HG03378 (cell line): Measurements from ENCODE around the gene WDR35.
A peak's percentile ranks its signal among the peaks of the same experiment; 100 is the strongest.

Experiments
- ATAC-seq: cut with Tn5 transposase; IDR thresholded peaks from one replicate; pipeline ENCODE4 v1.9.1; 2021; ENCODE audit warnings: mild to moderate bottlenecking, moderate library complexity; ENCODE audit not compliant: unreplicated experiment

The WDR35 gene

GRCh38 chr2:19872302-19872701 is 117.6 kb downstream of the WDR35 start:
- ATAC-seq = no peak

GRCh38 chr2:19871836-19872235 is 118.1 kb downstream of the WDR35 start:
- no peak for ATAC-seq

- ATAC-seq = no peak
Measured at GRCh38 chr2:19870792-19871191, 119.1 kb downstream of the WDR35 start.

GRCh38 chr2:19868701-19869580 is 121.0 kb downstream of the WDR35 start:
- peak; percentile 36 for ATAC-seq

GRCh38 chr2:19868224-19868623 is 121.7 kb downstream of the WDR35 start:
- ATAC-seq = peak; percentile 2

- peak; percentile 59 for ATAC-seq
Measured at GRCh38 chr2:19866771-19867170, 123.1 kb downstream of the WDR35 start.

GRCh38 chr2:19865151-19865550 is 124.8 kb downstream of the WDR35 start:
- ATAC-seq = no peak

- ATAC-seq = no peak
Measured at GRCh38 chr2:19864381-19864780, 125.5 kb downstream of the WDR35 start.

GRCh38 chr2:19863303-19864041 is 126.4 kb downstream of the WDR35 start:
- ATAC-seq = peak; percentile 61

GRCh38 chr2:19861813-19862212 is 128.1 kb downstream of the WDR35 start:
- no peak for ATAC-seq
